ENCODE results near the gene GH1. TPM values are rescaled to one million over a fixed set of nuclear protein-coding genes. Genes with fewer than 3 reads are reported as not detected.

GH1 gene
- total and polyA plus RNA-seq, 2 experiments from 2014 or later, result not detected

- H3K79me2 ChIP-seq (ENCODE audit: insufficient read depth), result no peaks in the 10 kb centered on the region
- H3F3A ChIP-seq (ENCODE audit: insufficient read depth), result no peaks in the 10 kb centered on the region
- no peaks in the 10 kb centered on the region for H3K9me2 ChIP-seq (ENCODE audit: insufficient read depth)
- no peak overlapping the region for H3K4me2 ChIP-seq (ENCODE audit: unreplicated experiment)
- no peaks in the 10 kb centered on the region for H3K27me3 ChIP-seq (replicated peaks; ENCODE audit: insufficient read depth)
- no peak overlapping the region for H3K9ac ChIP-seq
- no peak overlapping the region for H3K4me3 ChIP-seq
- TF ChIP-seq EZH2phosphoT487 (IDR thresholded peaks at IDR 0.05; ENCODE audit: insufficient read depth, low read depth) (no peak), EZH2 (IDR thresholded peaks at IDR 0.05; ENCODE audit: insufficient read depth, poor library complexity, severe bottlenecking) (no peak)
- DNase-seq, result no peak
- WGBS, 2 experiments (ENCODE audit: low coverage in 1 of 2, low lambda C conversion rate in 2 of 2, missing lambda C conversion rate in 2 of 2), result 47 to 51% methylated on average over 10 of the region's 10 CpGs
- no peaks in the 10 kb centered on the region for H3K4me1 ChIP-seq (ENCODE audit: insufficient read depth)
- in situ Hi-C loops (cut with MboI), result no loop called here
- H2AFZ ChIP-seq, result no peak overlapping the region
- no peaks in the 10 kb centered on the region for H3K36me3 ChIP-seq (ENCODE audit: low read depth)
- no peaks in the 10 kb centered on the region for H3K9me3 ChIP-seq (ENCODE audit: low read depth)
- no peaks in the 10 kb centered on the region for H4K20me1 ChIP-seq (ENCODE audit: insufficient read depth)
- H3K27ac ChIP-seq, result no peak overlapping the region
Measured at GRCh38 chr17:63962298-63962744, 43.7 kb upstream of the GH1 start.

GRCh38 chr17:63961355-63962212, 42.9 kb upstream of the GH1 start:
- Histone ChIP-seq H4K20me1 (ENCODE audit: insufficient read depth) (no peaks in the 10 kb centered on the region), H3K4me3 (no peak overlapping the region), H3K79me2 (ENCODE audit: insufficient read depth) (no peaks in the 10 kb centered on the region), H3K4me1 (ENCODE audit: insufficient read depth) (no peaks in the 10 kb centered on the region), H3K9ac (no peak overlapping the region), H3K36me3 (ENCODE audit: low read depth) (no peaks in the 10 kb centered on the region), H2AFZ (no peak overlapping the region), H3K9me2 (ENCODE audit: insufficient read depth) (no peaks in the 10 kb centered on the region), H3K27me3 (replicated peaks; ENCODE audit: insufficient read depth) (no peaks in the 10 kb centered on the region), H3K4me2 (ENCODE audit: unreplicated experiment) (peak overlapping the region; percentile 45), H3F3A (ENCODE audit: insufficient read depth) (no peaks in the 10 kb centered on the region), H3K27ac (no peak overlapping the region), H3K9me3 (ENCODE audit: low read depth) (no peaks in the 10 kb centered on the region)
- TF ChIP-seq EZH2 (IDR thresholded peaks at IDR 0.05; ENCODE audit: insufficient read depth, poor library complexity, severe bottlenecking) (no peak), EZH2phosphoT487 (IDR thresholded peaks at IDR 0.05; ENCODE audit: insufficient read depth, low read depth) (no peak)
- in situ Hi-C loops (cut with MboI), result no loop called here
- DNase-seq, result peak; percentile 85
- WGBS, 2 experiments (ENCODE audit: low coverage in 1 of 2, low lambda C conversion rate in 2 of 2, missing lambda C conversion rate in 2 of 2), result 15 to 20% methylated on average over 20 to 37 of the region's 37 CpGs

GRCh38 chr17:63960430-63960829, 41.8 kb upstream of the GH1 start:
- no peak for DNase-seq
- Histone ChIP-seq H3K27ac (no peak overlapping the region), H3K9me3 (ENCODE audit: low read depth) (no peaks in the 10 kb centered on the region), H3K9ac (no peak overlapping the region), H3K9me2 (ENCODE audit: insufficient read depth) (no peaks in the 10 kb centered on the region), H3K4me3 (no peak overlapping the region), H3K36me3 (ENCODE audit: low read depth) (no peaks in the 10 kb centered on the region), H2AFZ (no peak overlapping the region), H3K4me1 (ENCODE audit: insufficient read depth) (no peaks in the 10 kb centered on the region), H3F3A (ENCODE audit: insufficient read depth) (no peaks in the 10 kb centered on the region), H3K4me2 (ENCODE audit: unreplicated experiment) (no peak overlapping the region), H3K79me2 (ENCODE audit: insufficient read depth) (no peaks in the 10 kb centered on the region), H4K20me1 (ENCODE audit: insufficient read depth) (no peaks in the 10 kb centered on the region), H3K27me3 (replicated peaks; ENCODE audit: insufficient read depth) (no peaks in the 10 kb centered on the region)
- 67 to 78% methylated on average over 7 of the region's 7 CpGs for WGBS, 2 experiments (ENCODE audit: low coverage in 1 of 2, low lambda C conversion rate in 2 of 2, missing lambda C conversion rate in 2 of 2)
- in situ Hi-C loops (cut with MboI), result no loop called here
- TF ChIP-seq EZH2phosphoT487 (IDR thresholded peaks at IDR 0.05; ENCODE audit: insufficient read depth, low read depth) (no peak), EZH2 (IDR thresholded peaks at IDR 0.05; ENCODE audit: insufficient read depth, poor library complexity, severe bottlenecking) (no peak)

- no peaks in the 10 kb centered on the region for H3K4me1 ChIP-seq (ENCODE audit: insufficient read depth)
- H4K20me1 ChIP-seq (ENCODE audit: insufficient read depth), result no peaks in the 10 kb centered on the region
- 80 to 81% methylated on average over 9 of the region's 9 CpGs for WGBS, 2 experiments (ENCODE audit: low coverage in 1 of 2, low lambda C conversion rate in 2 of 2, missing lambda C conversion rate in 2 of 2)
- in situ Hi-C loops (cut with MboI), result no loop called here
- no peaks in the 10 kb centered on the region for H3K9me2 ChIP-seq (ENCODE audit: insufficient read depth)
- H3F3A ChIP-seq (ENCODE audit: insufficient read depth), result no peaks in the 10 kb centered on the region
- no peaks in the 10 kb centered on the region for H3K27me3 ChIP-seq (replicated peaks; ENCODE audit: insufficient read depth)
- no peak overlapping the region for H3K4me3 ChIP-seq
- H3K79me2 ChIP-seq (ENCODE audit: insufficient read depth), result no peaks in the 10 kb centered on the region
- H3K9me3 ChIP-seq (ENCODE audit: low read depth), result no peaks in the 10 kb centered on the region
- no peak for DNase-seq
- H3K27ac ChIP-seq, result no peak overlapping the region
- TF ChIP-seq EZH2 (IDR thresholded peaks at IDR 0.05; ENCODE audit: insufficient read depth, poor library complexity, severe bottlenecking), result no peak
- TF ChIP-seq EZH2phosphoT487 (IDR thresholded peaks at IDR 0.05; ENCODE audit: insufficient read depth, low read depth), result no peak
- H2AFZ ChIP-seq, result no peak overlapping the region
- H3K4me2 ChIP-seq (ENCODE audit: unreplicated experiment), result no peak overlapping the region
- H3K36me3 ChIP-seq (ENCODE audit: low read depth), result no peaks in the 10 kb centered on the region
- H3K9ac ChIP-seq, result no peak overlapping the region
Measured at GRCh38 chr17:63960006-63960405, 41.4 kb upstream of the GH1 start.

All from GM23248 (cell line).